Keratinocyte (primary cell): ENCODE data around the gene IPMK. TPM values are rescaled to one million over a fixed set of nuclear protein-coding genes. Genes with fewer than 3 reads are reported as not detected.

Experiments used
- DNase-seq: peaks from one replicate; pipeline ENCODE4 v3.0.0-alpha.2; 2011; ENCODE audit warnings: low read depth, missing footprints, low spot score
- FAIRE-seq: peaks from 2 replicates; lab custom pipeline; 2011; peaks lifted over from hg19 to GRCh38; lab: Jason Lieb, UNC
- H2AFZ ChIP-seq: 2 replicates; pipeline ENCODE4 v1.6.0; 2012; ENCODE audit warnings: low read length, control low read depth, inconsistent platforms; ENCODE audit not compliant: control insufficient read depth
- H3K27ac ChIP-seq: 2 replicates; pipeline ENCODE4 v1.5.1; 2011; ENCODE audit warnings: low read length; ENCODE audit not compliant: control insufficient read depth, insufficient read depth
- H3K27me3 ChIP-seq: 3 replicates; pipeline ENCODE4 v1.6.0; 2011; ENCODE audit warnings: low read length; ENCODE audit not compliant: control insufficient read depth, insufficient read depth; ENCODE audit errors: extremely low read depth
- H3K36me3 ChIP-seq, 2 experiments: 2 replicates in 1 of 2; 3 replicates in 1 of 2; pipeline ENCODE4 v1.5.1; 2011; ENCODE audit warnings: low read length in 2 of 2, mild to moderate bottlenecking in 1 of 2; ENCODE audit not compliant: control insufficient read depth in 2 of 2, insufficient read depth in 2 of 2; ENCODE audit errors: extremely low read depth in 1 of 2
- H3K4me1 ChIP-seq: 3 replicates; pipeline ENCODE4 v1.5.1; 2011; ENCODE audit warnings: low read length; ENCODE audit not compliant: control insufficient read depth, insufficient read depth; ENCODE audit errors: extremely low read depth
- H3K4me2 ChIP-seq: 3 replicates; pipeline ENCODE4 v1.6.0; 2011; ENCODE audit warnings: low read depth, low read length; ENCODE audit not compliant: control insufficient read depth, insufficient read depth; ENCODE audit errors: extremely low read depth
- H3K4me3 ChIP-seq, 3 experiments: fragments of 200-600 bp in 1 of 3; sonication (generic) in 1 of 3; 2 replicates in 2 of 3; 3 replicates in 1 of 3; pipeline ENCODE4 v1.5.1; 2011 to 2016; ENCODE audit warnings: low read length in 3 of 3, mild to moderate bottlenecking in 3 of 3, control low read depth in 2 of 3, inconsistent platforms in 1 of 3, low read depth in 1 of 3, mixed read lengths in 1 of 3, mixed run types in 1 of 3, moderate library complexity in 1 of 3; ENCODE audit not compliant: control insufficient read depth in 2 of 3, insufficient read depth in 2 of 3; ENCODE audit errors: extremely low read depth in 1 of 3
- H3K79me2 ChIP-seq: 2 replicates; pipeline ENCODE4 v1.6.0; 2012; ENCODE audit warnings: low read length; ENCODE audit not compliant: control insufficient read depth, insufficient read depth
- H3K9ac ChIP-seq: 3 replicates; pipeline ENCODE4 v1.6.0; 2011; ENCODE audit warnings: low read length; ENCODE audit not compliant: control insufficient read depth, insufficient read depth; ENCODE audit errors: extremely low read depth
- H3K9me1 ChIP-seq: 3 replicates; pipeline ENCODE4 v1.6.0; 2011; ENCODE audit warnings: low read length; ENCODE audit not compliant: control insufficient read depth, insufficient read depth; ENCODE audit errors: extremely low read depth
- H3K9me3 ChIP-seq: 2 replicates; pipeline ENCODE4 v1.5.1; 2012; ENCODE audit warnings: low read depth, low read length; ENCODE audit not compliant: control insufficient read depth
- H4K20me1 ChIP-seq: 3 replicates; pipeline ENCODE4 v1.6.0; 2011; ENCODE audit warnings: low read length; ENCODE audit not compliant: control insufficient read depth, insufficient read depth; ENCODE audit errors: extremely low read depth
- CTCF ChIP-seq, 3 experiments: IDR thresholded peaks in 1 of 3; conservative IDR thresholded peaks in 1 of 3; optimal IDR thresholded peaks in 1 of 3; 2 replicates in 2 of 3; 3 replicates in 1 of 3; pipeline versions ENCODE3 to v1.5.1; 2011; ENCODE audit warnings: low read length in 3 of 3, mild to moderate bottlenecking in 3 of 3, moderate library complexity in 2 of 3, control low read depth in 1 of 3, inconsistent platforms in 1 of 3; ENCODE audit not compliant: insufficient read depth in 2 of 3; ENCODE audit errors: extremely low read depth in 1 of 3
- EZH2 ChIP-seq: IDR thresholded peaks from one replicate; pipeline ENCODE4 v1.6.1; 2012; ENCODE audit warnings: inconsistent platforms, mild to moderate bottlenecking, low read length, moderate library complexity
- dilution Hi-C: fragments of 300-500 bp; cut with MboI; formaldehyde crosslinking; loops from one replicate; pipeline ENCODE4 v1.7.0; 2020; ENCODE audit warnings: low sequenced_read_pairs; ENCODE audit not compliant: extremely low pct_ligation_motif_present
- polyA plus RNA-seq, 5 experiments: library from polyadenylated mRNA; depleted of rRNA in 3 of 5; stranded (reverse) in 3 of 5; stranded (forward) in 1 of 5; unstranded in 1 of 5; fragments of >200 nt; gene quantifications; 1 replicate in 1 of 5; 2 replicates in 3 of 5; 3 replicates in 1 of 5; pipeline versions ENCODE4 v1.2.1 to v1.2.3, GENCODE V29; 2011 to 2012; ENCODE audit warnings: missing spikeins in 2 of 5, low read depth in 1 of 5, low replicate concordance in 1 of 5

IPMK gene
- polyA plus RNA-seq, 1 donor (not counting 4 experiments of a cell fraction or from before 2014, with no cell fraction given): 4.5 TPM

DNA sequence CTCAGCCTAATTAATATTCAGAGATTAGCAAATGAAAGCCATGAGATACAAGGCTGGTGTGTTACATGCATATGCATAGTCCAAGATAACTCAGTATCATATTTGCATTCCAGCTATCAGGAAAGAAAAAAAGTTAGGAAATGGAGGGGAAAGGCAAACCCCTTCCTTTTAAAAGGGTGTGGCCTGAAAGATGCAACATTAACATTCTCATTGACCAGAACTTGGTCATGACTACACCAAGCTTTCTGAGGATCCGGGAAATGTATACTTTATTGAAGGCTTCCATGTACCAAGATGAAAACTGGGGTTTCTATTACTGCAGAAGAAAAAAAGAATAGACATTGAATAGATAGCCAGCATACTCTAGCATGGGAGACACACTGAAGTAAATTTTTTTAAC, 96.5 kb downstream of the IPMK start:
- Histone ChIP-seq H3K27me3 (no peaks in the 10 kb centered on the region), H2AFZ (no peak overlapping the region), H3K4me2 (no peak overlapping the region), H3K4me1 (no peaks in the 10 kb centered on the region), H3K27ac (no peak overlapping the region), H3K79me2 (no peaks in the 10 kb centered on the region), H3K9me3 (no peaks in the 10 kb centered on the region), H3K9ac (no peak overlapping the region), H3K9me1 (no peaks in the 10 kb centered on the region), H4K20me1 (no peaks in the 10 kb centered on the region), H3K36me3 (no peaks in the 10 kb centered on the region), H3K4me3 (no peak overlapping the region)
- no peak for TF ChIP-seq EZH2
- TF ChIP-seq CTCF (optimal IDR thresholded peaks at IDR 0.05 in 1 of 3, IDR thresholded peaks at IDR 0.05 in 1 of 3, conservative IDR thresholded peaks at IDR 0.05 in 1 of 3; ENCODE audit: extremely low read depth in 1 of 3, insufficient read depth in 2 of 3, low read length in 3 of 3): no peak
- FAIRE-seq (no peak), DNase-seq (no peak)
- dilution Hi-C loops: no loop called here

DNA sequence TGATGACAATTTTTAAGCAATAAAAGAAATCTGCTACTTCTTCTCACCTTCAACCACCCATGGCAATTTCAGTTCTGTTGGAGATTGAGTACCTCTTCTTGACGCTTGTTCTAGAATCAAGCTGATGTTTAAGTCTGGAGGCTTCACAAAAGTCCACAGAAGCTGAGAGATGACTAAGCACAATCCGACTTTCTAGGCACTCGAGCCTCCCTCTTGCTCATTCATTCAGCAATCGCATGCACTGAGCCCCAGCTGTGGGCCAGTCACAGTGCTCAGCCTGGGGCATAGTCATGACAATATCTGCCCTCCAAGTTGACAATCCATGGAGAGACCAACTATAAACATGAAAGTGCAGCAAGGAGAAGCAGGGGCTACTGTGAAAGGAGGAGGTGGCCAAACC, 103.2 kb downstream of the IPMK start:
- no peak for TF ChIP-seq EZH2
- no peak for TF ChIP-seq CTCF (optimal IDR thresholded peaks at IDR 0.05 in 1 of 3, IDR thresholded peaks at IDR 0.05 in 1 of 3, conservative IDR thresholded peaks at IDR 0.05 in 1 of 3; ENCODE audit: extremely low read depth in 1 of 3, insufficient read depth in 2 of 3, low read length in 3 of 3)
- FAIRE-seq: no peak
- H3K9me1 ChIP-seq: no peaks in the 10 kb centered on the region

More for the DNA sequence above, 103.2 kb downstream of the IPMK start:
- no peaks in the 10 kb centered on the region for H4K20me1 ChIP-seq
- H3K9me3 ChIP-seq: no peaks in the 10 kb centered on the region
- peaks cover 9% of the 10 kb centered on the region for H3K27me3 ChIP-seq
- dilution Hi-C loops: no loop called here
- no peak overlapping the region for H2AFZ ChIP-seq
- H3K4me2 ChIP-seq: no peak overlapping the region
- H3K36me3 ChIP-seq: no peaks in the 10 kb centered on the region
- no peak overlapping the region for H3K4me3 ChIP-seq
- no peak overlapping the region for H3K9ac ChIP-seq
- H3K79me2 ChIP-seq: no peaks in the 10 kb centered on the region
- peaks cover 3% of the 10 kb centered on the region for H3K4me1 ChIP-seq
- no peak for DNase-seq
- H3K27ac ChIP-seq: no peak overlapping the region
